H1 (cell line): Measurements from ENCODE around the gene TNFAIP8. TPM values are rescaled to one million over a fixed set of nuclear protein-coding genes. Genes with fewer than 3 reads are reported as not detected.

ENCODE experiments used
- CTCF ChIA-PET: fragments of 300-600 bp; sonication (Branson Sonifier 250); formaldehyde crosslinking; loops from one replicate; lab custom pipeline; 2021; ENCODE audit not compliant: partially characterized antibody; lab: Charles Lee
- POLR2A ChIA-PET: fragments of 300-600 bp; sonication (Branson Sonifier 250); formaldehyde crosslinking; loops from one replicate; lab custom pipeline; 2021; ENCODE audit warnings: inconsistent platforms; ENCODE audit not compliant: partially characterized antibody; lab: Charles Lee
- DNase-seq, 2 experiments: peaks; one replicate each; pipeline versions ENCODE4 v3.0.0 to v3.0.0-alpha.2; 2010 to 2022; ENCODE audit warnings: low spot score in 2 of 2, low read depth in 1 of 2, mixed read lengths in 1 of 2
- FAIRE-seq: peaks from 2 replicates; lab custom pipeline; 2011; peaks lifted over from hg19 to GRCh38; lab: Jason Lieb, UNC
- H2AFZ ChIP-seq: 2 replicates; pipeline ENCODE4 v1.8.1; 2012; ENCODE audit warnings: low read length, inconsistent platforms
- H2AK5ac ChIP-seq: 2 replicates; pipeline ENCODE4 v1.6.1; 2013; ENCODE audit warnings: low read depth, low read length
- H2BK120ac ChIP-seq: replicated peaks from 2 replicates; pipeline ENCODE3; 2013; ENCODE audit warnings: low read depth, low read length, inconsistent platforms
- H2BK12ac ChIP-seq: 2 replicates; pipeline ENCODE4 v1.6.1; 2013; ENCODE audit warnings: low read depth, low read length
- H2BK15ac ChIP-seq: 2 replicates; pipeline ENCODE4 v1.6.1; 2013; ENCODE audit warnings: low read length
- H2BK20ac ChIP-seq: 2 replicates; pipeline ENCODE4 v1.6.1; 2013; ENCODE audit warnings: low read length
- H2BK5ac ChIP-seq: 2 replicates; pipeline ENCODE4 v1.6.1; 2013; ENCODE audit warnings: low read depth, low read length
- H3K14ac ChIP-seq: 2 replicates; pipeline ENCODE4 v1.6.1; 2013; ENCODE audit warnings: inconsistent platforms; ENCODE audit not compliant: insufficient read length
- H3K18ac ChIP-seq: 2 replicates; pipeline ENCODE4 v1.6.1; 2013; ENCODE audit warnings: low read length; ENCODE audit errors: extremely low read depth
- H3K23ac ChIP-seq: 2 replicates; pipeline ENCODE4 v1.6.1; 2013; ENCODE audit warnings: inconsistent platforms; ENCODE audit not compliant: insufficient read length
- H3K23me2 ChIP-seq: 2 replicates; pipeline ENCODE4 v1.6.1; 2013; ENCODE audit warnings: low read depth, low read length
- H3K27ac ChIP-seq: 2 replicates; pipeline ENCODE4 v1.6.1; 2011; ENCODE audit warnings: low read depth, low read length, inconsistent platforms
- H3K27me3 ChIP-seq, 4 experiments: replicated peaks in 1 of 4; 1 replicate in 1 of 4; 2 replicates in 3 of 4; pipeline versions ENCODE4 v1.6.1 to v1.8.1; 2011 to 2013; ENCODE audit warnings: low read length in 3 of 4, mild to moderate bottlenecking in 3 of 4, inconsistent platforms in 2 of 4, mixed read lengths in 2 of 4, moderate library complexity in 1 of 4; ENCODE audit not compliant: control insufficient read depth in 3 of 4, insufficient read depth in 3 of 4; ENCODE audit errors: extremely low read depth in 1 of 4
- H3K36me3 ChIP-seq, 4 experiments: 2 replicates each; pipeline versions ENCODE4 v1.6.1 to v1.8.1; 2011 to 2013; ENCODE audit warnings: mild to moderate bottlenecking in 4 of 4, low read length in 3 of 4, moderate library complexity in 2 of 4, control low read depth in 1 of 4, inconsistent platforms in 1 of 4; ENCODE audit not compliant: insufficient read depth in 4 of 4, control insufficient read depth in 2 of 4
- H3K4ac ChIP-seq: replicated peaks from 2 replicates; pipeline ENCODE3; 2013; ENCODE audit warnings: low read length, low read depth, mixed read lengths, inconsistent platforms; ENCODE audit not compliant: insufficient read length
- H3K4me1 ChIP-seq, 4 experiments: replicated peaks in 1 of 4; 1 replicate in 1 of 4; 2 replicates in 3 of 4; pipeline versions ENCODE4 v1.6.1 to v1.8.1; 2011 to 2013; ENCODE audit warnings: low read length in 3 of 4, inconsistent platforms in 2 of 4, mixed read lengths in 1 of 4; ENCODE audit not compliant: insufficient read depth in 4 of 4, control insufficient read depth in 3 of 4
- H3K4me2 ChIP-seq, 2 experiments: 2 replicates each; pipeline versions ENCODE4 v1.6.1 to v1.8.1; 2011 to 2013; ENCODE audit warnings: low read depth in 2 of 2, low read length in 2 of 2, control low read depth in 1 of 2, inconsistent platforms in 1 of 2, mild to moderate bottlenecking in 1 of 2; ENCODE audit not compliant: insufficient read depth in 1 of 2
- H3K4me3 ChIP-seq, 4 experiments: fragments of 200-600, 300-600 bp in 1 of 4; sonication (generic), shearing (Covaris generic), sonication (Bioruptor Twin) in 1 of 4; 2 replicates each; pipeline versions ENCODE4 v1.5.1 to v1.8.1; 2011 to 2016; ENCODE audit warnings: low read length in 4 of 4, low read depth in 3 of 4, control low read depth in 2 of 4, inconsistent platforms in 2 of 4, mild to moderate bottlenecking in 2 of 4, mixed read lengths in 1 of 4, moderate library complexity in 1 of 4; ENCODE audit not compliant: insufficient read depth in 2 of 4; ENCODE audit errors: extremely low read depth in 1 of 4
- H3K56ac ChIP-seq: replicated peaks from 2 replicates; pipeline ENCODE3; 2013; ENCODE audit warnings: low read depth, mild to moderate bottlenecking, mixed read lengths, low read length, inconsistent platforms; ENCODE audit not compliant: insufficient read length
- H3K79me1 ChIP-seq: 2 replicates; pipeline ENCODE4 v1.6.1; 2013; ENCODE audit warnings: low read depth, low read length, control low read depth
- H3K79me2 ChIP-seq, 2 experiments: 2 replicates each; pipeline versions ENCODE4 v1.6.1 to v1.8.1; 2012 to 2013; ENCODE audit warnings: low read length in 2 of 2, mild to moderate bottlenecking in 2 of 2, inconsistent platforms in 1 of 2; ENCODE audit not compliant: insufficient read depth in 2 of 2, control insufficient read depth in 1 of 2
- H3K9ac ChIP-seq, 4 experiments: replicated peaks in 1 of 4; 1 replicate in 1 of 4; 2 replicates in 3 of 4; pipeline versions ENCODE4 v1.6.1 to v1.8.1; 2011 to 2013; ENCODE audit warnings: low read depth in 3 of 4, low read length in 3 of 4, control low read depth in 2 of 4, mild to moderate bottlenecking in 2 of 4, moderate library complexity in 2 of 4, inconsistent platforms in 1 of 4; ENCODE audit errors: extremely low read depth in 1 of 4
- H3K9me3 ChIP-seq, 2 experiments: 2 replicates each; pipeline versions ENCODE4 v1.6.1 to v1.8.1; 2012 to 2013; ENCODE audit warnings: mild to moderate bottlenecking in 2 of 2, moderate library complexity in 2 of 2, control low read depth in 1 of 2, inconsistent platforms in 1 of 2, low read depth in 1 of 2, low read length in 1 of 2, mixed read lengths in 1 of 2; ENCODE audit not compliant: insufficient read depth in 2 of 2
- H4K20me1 ChIP-seq, 2 experiments: replicated peaks in 1 of 2; 2 replicates each; pipeline versions ENCODE3 to v1.8.1; 2011 to 2013; ENCODE audit warnings: inconsistent platforms in 2 of 2, low read length in 2 of 2, mild to moderate bottlenecking in 1 of 2; ENCODE audit not compliant: insufficient read depth in 2 of 2, control insufficient read depth in 1 of 2
- H4K5ac ChIP-seq: 2 replicates; pipeline ENCODE4 v1.6.1; 2013; ENCODE audit warnings: low read length, low read depth, mixed read lengths, inconsistent platforms; ENCODE audit not compliant: insufficient read length
- H4K8ac ChIP-seq: 2 replicates; pipeline ENCODE4 v1.8.0; 2013; ENCODE audit warnings: mild to moderate bottlenecking, moderate library complexity, low read length, inconsistent platforms; ENCODE audit not compliant: insufficient read depth; ENCODE audit errors: extremely low read depth
- H4K91ac ChIP-seq: replicated peaks from 2 replicates; pipeline ENCODE3; 2013; ENCODE audit warnings: low read length, mixed read lengths, inconsistent platforms; ENCODE audit not compliant: insufficient read length
- ASH2L ChIP-seq: fragments of 200-600, 300-600 bp; sonication (generic); IDR thresholded peaks from one replicate; pipeline ENCODE4 v1.7.1; 2017; ENCODE audit warnings: low read length
- CTBP2 ChIP-seq: IDR thresholded peaks from 2 replicates; pipeline ENCODE4 v1.7.0; 2011; ENCODE audit warnings: borderline replicate concordance, mild to moderate bottlenecking, moderate library complexity, mixed read lengths, low read length; ENCODE audit not compliant: insufficient read depth, insufficient read length
- EP300 ChIP-seq, 2 experiments: IDR thresholded peaks; 1 replicate in 1 of 2; 2 replicates in 1 of 2; pipeline ENCODE4 v1.6.1; 2011 to 2012; ENCODE audit warnings: low read depth in 2 of 2, low read length in 2 of 2, mild to moderate bottlenecking in 2 of 2, borderline replicate concordance in 1 of 2, inconsistent platforms in 1 of 2, moderate library complexity in 1 of 2
- FOSL1 ChIP-seq: IDR thresholded peaks from 2 replicates; pipeline ENCODE4 v1.6.1; 2011; ENCODE audit warnings: mild to moderate bottlenecking, low read depth, low read length, moderate library complexity; ENCODE audit not compliant: insufficient read depth
- POLR2AphosphoS5 ChIP-seq: IDR thresholded peaks from 2 replicates; pipeline ENCODE4 v1.6.1; 2011; ENCODE audit warnings: low read depth, low read length
- RXRA ChIP-seq: IDR thresholded peaks from 2 replicates; pipeline ENCODE4 v1.6.1; 2011; ENCODE audit warnings: low read depth, mild to moderate bottlenecking, low read length, moderate library complexity; ENCODE audit not compliant: insufficient read depth
- WGBS, 2 experiments: shearing (Covaris generic) in 1 of 2; methylation state at CpG; one replicate each; pipeline versions ENCODE4 v1.1.6 to v1.1.7; 2013 to 2015; ENCODE audit warnings: low lambda C conversion rate in 2 of 2, mixed read lengths in 2 of 2, inconsistent platforms in 1 of 2, low coverage in 1 of 2, missing lambda C conversion rate in 1 of 2; ENCODE audit not compliant: insufficient replicate concordance in 2 of 2, insufficient coverage in 1 of 2, insufficient read length in 1 of 2; ENCODE audit errors: extremely low coverage in 1 of 2, missing lambda C conversion rate in 1 of 2; 5-methylcytosine and 5-hydroxymethylcytosine counted together
- polyA plus RNA-seq, 7 experiments: library from polyadenylated mRNA; depleted of rRNA in 3 of 7; stranded (reverse) in 5 of 7; unstranded in 2 of 7; fragments of >200 nt in 5 of 7; fragments of 200-250 nt in 2 of 7; gene quantifications; 1 replicate in 5 of 7; 2 replicates in 1 of 7; 4 replicates in 1 of 7; pipeline versions ENCODE4 v1.2.1 to v1.2.3, GENCODE V29; 2011 to 2013; ENCODE audit warnings: missing spikeins in 2 of 7, mixed read lengths in 2 of 7
- total RNA-seq: library from RNA; stranded (reverse); fragmentation: NEBNext Ultra II Directional; extraction: Animal tissue kit (Norgen Biotek cat#: 25700); gene quantifications from 2 replicates; pipeline ENCODE4 v1.2.1, GENCODE V29; 2021

TNFAIP8 gene
- total and polyA plus RNA-seq, 2 of the 8 experiments (the other 6 are each of a cell fraction or from before 2014, with no cell fraction given): 12.4 to 19.3 TPM

- Histone ChIP-seq H2BK120ac (no peak overlapping the region), H2BK15ac (no peak overlapping the region), H2AK5ac (no peak overlapping the region), H3K9me3 (no peaks in the 10 kb centered on the region), H2BK20ac (no peak overlapping the region), H3K27ac (no peak overlapping the region), H3K23me2 (no peaks in the 10 kb centered on the region), H3K56ac (no peak overlapping the region), H3K4me1 (peaks cover 0 to 2% (median 0%) of the 10 kb centered on the region in 4 experiments; a peak in 4 of 7 replicates), H4K20me1 (no peaks in the 10 kb centered on the region), H3K4ac (no peak overlapping the region), H3K79me2 (no peaks in the 10 kb centered on the region), H3K23ac (no peak overlapping the region), H3K36me3 (no peaks in the 10 kb centered on the region), H2BK12ac (no peak overlapping the region), H3K4me2 (no peak overlapping the region), H3K27me3 (no peaks in the 10 kb centered on the region), H3K79me1 (no peaks in the 10 kb centered on the region), H2AFZ (no peak overlapping the region), H3K4me3 (no peak overlapping the region), H3K9ac (no peak overlapping the region), H2BK5ac (no peak overlapping the region), H4K8ac (no peak overlapping the region), H4K91ac (no peak overlapping the region), H4K5ac (no peak overlapping the region), H3K14ac (no peak overlapping the region), H3K18ac (no peak overlapping the region)
- FAIRE-seq (no peak), DNase-seq (no peak)
- TF ChIP-seq CTBP2 (no peak), POLR2AphosphoS5 (no peak), ASH2L (no peak), RXRA (no peak), FOSL1 (no peak), EP300 (IDR thresholded peaks at IDR 0.05; ENCODE audit: borderline replicate concordance in 1 of 2, low read depth in 2 of 2, low read length in 2 of 2) (no peak)
- 90% methylated on average over 6 of the region's 6 CpGs; no CpG with 5 or more reads in 1 of the 2 experiments for WGBS, 2 experiments
- ChIA-PET POLR2A (interaction anchor here (1.2 kb wide), 1 partner anchor 10 kb away, joined by 3 read pairs; no protein-coding TSS in a partner anchor), CTCF (interaction anchor here (0.6 to 2.7 kb wide), 5 partner anchors 8 to 123 kb away, joined by 3 to 12 read pairs (median 3); no protein-coding TSS in a partner anchor)
Observed at GRCh38 chr5:119341452-119342349, 14.1 kb upstream of the TNFAIP8 start.
